ENCODE measurements around the gene KRTAP13-1. TPM values are rescaled to one million over a fixed set of nuclear protein-coding genes. Genes with fewer than 3 reads are reported as not detected.

Gene KRTAP13-1
- total and polyA plus RNA-seq, 2 donors (not counting 3 experiments of a cell fraction or from before 2014, with no cell fraction given), result not detected

DNA sequence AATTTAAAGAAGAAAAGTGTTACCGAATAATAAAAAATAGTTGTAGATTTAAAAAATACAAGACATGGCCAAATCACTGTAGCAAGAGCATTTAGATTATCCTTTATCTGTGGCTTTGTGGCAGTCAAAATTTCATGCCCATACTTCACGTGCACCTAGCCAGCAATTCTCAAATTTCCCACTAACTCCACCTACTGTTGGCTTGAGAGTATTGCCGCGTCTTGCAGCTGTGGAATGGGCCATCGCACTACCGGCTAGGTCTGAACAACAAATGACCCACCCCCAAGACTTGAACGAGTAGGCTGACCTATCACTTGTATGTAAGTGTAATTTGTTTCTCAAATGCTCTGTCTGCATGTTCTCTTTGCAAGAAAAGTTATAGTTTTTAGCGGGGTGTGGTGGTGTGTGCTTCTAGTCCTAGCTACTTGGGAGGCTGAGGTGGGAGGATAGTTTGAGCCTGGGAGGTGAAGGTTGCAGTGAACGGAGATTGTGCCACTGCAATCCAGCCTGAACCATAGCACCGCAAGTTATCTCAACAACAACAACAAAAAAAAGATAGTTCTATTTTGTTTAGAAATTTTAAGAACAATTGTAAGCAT is 38.3 kb downstream of the KRTAP13-1 start:
- no peaks in the 10 kb centered on the region for H3K4me1 ChIP-seq (ENCODE audit: control insufficient read depth, extremely low read depth, insufficient read depth, low read length)
- POLR2A ChIA-PET, result no interaction called here
- no peak for FAIRE-seq

DNA sequence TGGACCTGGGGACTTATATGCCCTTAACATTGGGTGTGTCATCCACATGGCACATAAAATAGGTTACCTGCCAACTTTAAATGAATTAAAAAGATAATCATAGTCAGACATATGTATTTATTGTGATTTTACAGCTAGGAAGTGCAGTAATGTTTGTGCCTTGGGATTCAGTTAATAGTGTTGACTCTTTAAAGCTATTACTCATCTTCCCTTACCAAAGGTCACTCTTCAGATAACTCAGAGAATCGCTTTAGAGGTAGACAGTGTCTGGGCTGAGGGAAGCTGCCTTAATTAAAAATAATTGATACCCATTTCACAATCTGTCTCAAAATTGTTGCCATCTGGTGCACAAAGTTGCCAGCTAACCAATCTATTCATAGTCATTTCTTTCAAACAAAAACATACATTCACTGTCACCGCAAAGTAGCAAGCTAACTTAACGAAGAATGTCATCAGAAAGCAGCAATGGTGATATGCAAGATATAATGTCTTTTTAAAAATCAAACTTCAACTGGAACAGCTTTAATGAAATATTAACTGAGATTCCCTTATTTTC is 41.3 kb downstream of the KRTAP13-1 start:
- H3K9me3 ChIP-seq (replicated peaks; ENCODE audit: control insufficient read depth, insufficient read depth, low read length), result peaks cover 1% of the 10 kb centered on the region
- H3K27ac ChIP-seq (ENCODE audit: insufficient read depth, low read depth, low read length), result no peak overlapping the region
- intact Hi-C loops (cut with micrococcal nuclease), result no loop called here
- H4K20me1 ChIP-seq (replicated peaks; ENCODE audit: control insufficient read depth, extremely low read depth, insufficient read depth, low read length), result no peaks in the 10 kb centered on the region
- H3K9me1 ChIP-seq (replicated peaks; ENCODE audit: control insufficient read depth, extremely low read depth, insufficient read depth, low read length), result no peaks in the 10 kb centered on the region
- H3K36me3 ChIP-seq (ENCODE audit: control insufficient read depth in 2 of 2, extremely low read depth in 1 of 2, insufficient read depth in 2 of 2, low read length in 2 of 2), result no peaks in the 10 kb centered on the region
- TF ChIP-seq MAX (IDR thresholded peaks at IDR 0.05; ENCODE audit: insufficient read depth, insufficient read length), result no peak
- TF ChIP-seq EZH2 (IDR thresholded peaks at IDR 0.05; ENCODE audit: borderline replicate concordance, low read depth, low read length, severe bottlenecking), result no peak
- no peak for TF ChIP-seq FOS (IDR thresholded peaks at IDR 0.05; ENCODE audit: borderline replicate concordance, insufficient read depth, low read length)
- TF ChIP-seq, protein P1, sequence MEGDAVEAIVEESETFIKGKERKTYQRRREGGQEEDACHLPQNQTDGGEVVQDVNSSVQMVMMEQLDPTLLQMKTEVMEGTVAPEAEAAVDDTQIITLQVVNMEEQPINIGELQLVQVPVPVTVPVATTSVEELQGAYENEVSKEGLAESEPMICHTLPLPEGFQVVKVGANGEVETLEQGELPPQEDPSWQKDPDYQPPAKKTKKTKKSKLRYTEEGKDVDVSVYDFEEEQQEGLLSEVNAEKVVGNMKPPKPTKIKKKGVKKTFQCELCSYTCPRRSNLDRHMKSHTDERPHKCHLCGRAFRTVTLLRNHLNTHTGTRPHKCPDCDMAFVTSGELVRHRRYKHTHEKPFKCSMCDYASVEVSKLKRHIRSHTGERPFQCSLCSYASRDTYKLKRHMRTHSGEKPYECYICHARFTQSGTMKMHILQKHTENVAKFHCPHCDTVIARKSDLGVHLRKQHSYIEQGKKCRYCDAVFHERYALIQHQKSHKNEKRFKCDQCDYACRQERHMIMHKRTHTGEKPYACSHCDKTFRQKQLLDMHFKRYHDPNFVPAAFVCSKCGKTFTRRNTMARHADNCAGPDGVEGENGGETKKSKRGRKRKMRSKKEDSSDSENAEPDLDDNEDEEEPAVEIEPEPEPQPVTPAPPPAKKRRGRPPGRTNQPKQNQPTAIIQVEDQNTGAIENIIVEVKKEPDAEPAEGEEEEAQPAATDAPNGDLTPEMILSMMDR (IDR thresholded peaks at IDR 0.05; ENCODE audit: extremely low read depth in 1 of 2, insufficient read depth in 1 of 2, low read depth in 1 of 2, low read length in 2 of 2), result no peak
- TF ChIP-seq MYC (IDR thresholded peaks at IDR 0.05; ENCODE audit: low read depth, low read length), result no peak
- TF ChIP-seq JUN (IDR thresholded peaks at IDR 0.05; ENCODE audit: borderline replicate concordance, insufficient read depth, insufficient read length, low read depth), result no peak
- TF ChIP-seq GATA2 (IDR thresholded peaks at IDR 0.05; ENCODE audit: insufficient read depth, insufficient read length, low read depth, low read length), result no peak
- no peak for TF ChIP-seq POLR2AphosphoS5 (IDR thresholded peaks at IDR 0.05; ENCODE audit: insufficient read depth, low read depth, low read length)
- no peak for TF ChIP-seq POLR2A (IDR thresholded peaks at IDR 0.05; ENCODE audit: low read depth, low read length)
- FAIRE-seq (no peak), DNase-seq (ENCODE audit: low read depth, low spot score) (no peak)
- no peak overlapping the region for H3K4me3 ChIP-seq (replicated peaks in 1 of 3; ENCODE audit: insufficient read depth in 1 of 3, low read depth in 1 of 3, low read length in 3 of 3)
- no peak overlapping the region for H3K9ac ChIP-seq (replicated peaks; ENCODE audit: extremely low read depth, insufficient read depth, low read length)
- H2AFZ ChIP-seq (ENCODE audit: low read depth, low read length), result no peak overlapping the region
- H3K4me1 ChIP-seq (ENCODE audit: control insufficient read depth, extremely low read depth, insufficient read depth, low read length), result no peaks in the 10 kb centered on the region
- no peaks in the 10 kb centered on the region for H3K27me3 ChIP-seq (ENCODE audit: control insufficient read depth in 2 of 2, insufficient read depth in 2 of 2, low read length in 2 of 2)
- no peaks in the 10 kb centered on the region for H3K79me2 ChIP-seq (ENCODE audit: control insufficient read depth, insufficient read depth, low read length)
- dilution Hi-C loops (cut with MboI; ENCODE audit: extremely low pct_ligation_motif_present, low sequenced_read_pairs), result no loop called here
- H3K4me2 ChIP-seq (ENCODE audit: insufficient read depth, low read length), result no peak overlapping the region
- ChIA-PET CTCF (no interaction called here), POLR2A (no interaction called here)
- BruUV-seq (replicated peaks), result no TSS peak

More for the DNA sequence above, 38.3 kb downstream of the KRTAP13-1 start:
- Histone ChIP-seq H3K9me1 (replicated peaks; ENCODE audit: control insufficient read depth, extremely low read depth, insufficient read depth, low read length) (no peaks in the 10 kb centered on the region), H4K20me1 (replicated peaks; ENCODE audit: control insufficient read depth, extremely low read depth, insufficient read depth, low read length) (no peaks in the 10 kb centered on the region), H3K27ac (ENCODE audit: insufficient read depth, low read depth, low read length) (no peak overlapping the region), H2AFZ (ENCODE audit: low read depth, low read length) (no peak overlapping the region), H3K9me3 (replicated peaks; ENCODE audit: control insufficient read depth, insufficient read depth, low read length) (peaks cover 1% of the 10 kb centered on the region), H3K9ac (replicated peaks; ENCODE audit: extremely low read depth, insufficient read depth, low read length) (no peak overlapping the region), H3K79me2 (ENCODE audit: control insufficient read depth, insufficient read depth, low read length) (no peaks in the 10 kb centered on the region), H3K36me3 (ENCODE audit: control insufficient read depth in 2 of 2, extremely low read depth in 1 of 2, insufficient read depth in 2 of 2, low read length in 2 of 2) (no peaks in the 10 kb centered on the region), H3K27me3 (ENCODE audit: control insufficient read depth in 2 of 2, insufficient read depth in 2 of 2, low read length in 2 of 2) (no peaks in the 10 kb centered on the region), H3K4me2 (ENCODE audit: insufficient read depth, low read length) (no peak overlapping the region), H3K4me3 (replicated peaks in 1 of 3; ENCODE audit: insufficient read depth in 1 of 3, low read depth in 1 of 3, low read length in 3 of 3) (no peak overlapping the region)
- TF ChIP-seq, protein P1 (IDR thresholded peaks at IDR 0.05; ENCODE audit: extremely low read depth in 1 of 2, insufficient read depth in 1 of 2, low read depth in 1 of 2, low read length in 2 of 2), result peak in 1 of 2 donors; percentile 21
- TF ChIP-seq MYC (IDR thresholded peaks at IDR 0.05; ENCODE audit: low read depth, low read length), result no peak
- dilution Hi-C loops (cut with MboI; ENCODE audit: extremely low pct_ligation_motif_present, low sequenced_read_pairs), result no loop called here
- DNase-seq (ENCODE audit: low read depth, low spot score), result no peak
- no TSS peak for BruUV-seq (replicated peaks)
- CTCF ChIA-PET, result no interaction called here
- intact Hi-C loops (cut with micrococcal nuclease), result no loop called here

Data from endothelial cell of umbilical vein (primary cell).